Hypothalamus (tissue), 51 donors: ENCODE measurements around the gene SSX2IP.
"Not testable (repeated sequence)": the region's sequence is repeated elsewhere in the genome, so short reads cannot be mapped to it uniquely, and the experiment has no call there.

Experiments used
- DNase-seq, 51 donors: peaks; one replicate each; lab custom pipeline; 2025; lab: John Stamatoyannopoulos, UW

Gene SSX2IP

GRCh38 chr1:84620720-84621313 is 69.4 kb downstream of the SSX2IP start:
- peak in 49 of 51 donors; percentile 20 to 93 (median 66) for DNase-seq

- DNase-seq = peak in 11 of 51 donors; percentile 5 to 81 (median 16)
These were observed 70.7 kb downstream of the SSX2IP start for GRCh38 chr1:84619383-84620102.

- no peak for DNase-seq
These were observed 72.9 kb downstream of the SSX2IP start for GRCh38 chr1:84617349-84617748.

GRCh38 chr1:84615790-84616189 is 74.5 kb downstream of the SSX2IP start:
- no peak for DNase-seq

- no peak for DNase-seq
These were observed 76.4 kb downstream of the SSX2IP start for GRCh38 chr1:84613887-84614286.

- DNase-seq = no peak
These were observed 77.2 kb downstream of the SSX2IP start for GRCh38 chr1:84613026-84613425.

GRCh38 chr1:84611796-84612195 is 78.5 kb downstream of the SSX2IP start:
- DNase-seq = no peak

- no peak for DNase-seq
These were observed 79.2 kb downstream of the SSX2IP start for GRCh38 chr1:84611091-84611490.

GRCh38 chr1:84606977-84607376 is 83.3 kb downstream of the SSX2IP start:
- no peak for DNase-seq

- no peak for DNase-seq
These were observed 85.1 kb downstream of the SSX2IP start for GRCh38 chr1:84605157-84605556.

- peak in 5 of 51 donors; percentile 5 to 28 (median 15) for DNase-seq
These were observed 86.1 kb downstream of the SSX2IP start for GRCh38 chr1:84603941-84604830.

GRCh38 chr1:84603223-84603622 is 87.0 kb downstream of the SSX2IP start:
- DNase-seq = no peak

- no peak for DNase-seq
These were observed 89.5 kb downstream of the SSX2IP start for GRCh38 chr1:84600796-84601195.

- peak in 1 of 51 donors; percentile 31 for DNase-seq
These were observed 91.2 kb downstream of the SSX2IP start for GRCh38 chr1:84598846-84599741.

- no peak for DNase-seq
These were observed 91.8 kb downstream of the SSX2IP start for GRCh38 chr1:84598418-84598817.

- DNase-seq = no peak
These were observed 93.2 kb downstream of the SSX2IP start for GRCh38 chr1:84597011-84597410.

GRCh38 chr1:84594959-84595358 is 95.3 kb downstream of the SSX2IP start:
- DNase-seq = not testable (repeated sequence)
